GM06990 (cell line): ENCODE results near the gene NCR3LG1.

ENCODE experiments used
- DNase-seq: peaks from one replicate; pipeline ENCODE4 v3.0.0-alpha.2; 2011; ENCODE audit not compliant: insufficient read length; ENCODE audit errors: extremely low read depth
- H3K27me3 ChIP-seq: replicated peaks from 2 replicates; pipeline ENCODE4 v1.6.0; 2011; ENCODE audit warnings: low read length; ENCODE audit not compliant: control insufficient read depth, insufficient read depth
- H3K36me3 ChIP-seq: 2 replicates; pipeline ENCODE4 v1.5.1; 2011; ENCODE audit warnings: low read length; ENCODE audit not compliant: control insufficient read depth, insufficient read depth
- H3K4me3 ChIP-seq: replicated peaks from 2 replicates; pipeline ENCODE4 v1.5.1; 2011; ENCODE audit warnings: low read depth, mild to moderate bottlenecking, control low read depth, low read length
- TF ChIP-seq, protein P1 (sequence below): IDR thresholded peaks from 2 replicates; pipeline ENCODE4 v1.5.1; 2011; ENCODE audit warnings: low read length, control low read depth, mild to moderate bottlenecking, inconsistent platforms; ENCODE audit not compliant: insufficient read depth, poor library complexity, severe bottlenecking

The NCR3LG1 gene

GRCh38 chr11:17331669-17332068 lies 19.9 kb upstream of the NCR3LG1 start:
- H3K27me3 ChIP-seq, result no peaks in the 10 kb centered on the region
- TF ChIP-seq, protein P1, sequence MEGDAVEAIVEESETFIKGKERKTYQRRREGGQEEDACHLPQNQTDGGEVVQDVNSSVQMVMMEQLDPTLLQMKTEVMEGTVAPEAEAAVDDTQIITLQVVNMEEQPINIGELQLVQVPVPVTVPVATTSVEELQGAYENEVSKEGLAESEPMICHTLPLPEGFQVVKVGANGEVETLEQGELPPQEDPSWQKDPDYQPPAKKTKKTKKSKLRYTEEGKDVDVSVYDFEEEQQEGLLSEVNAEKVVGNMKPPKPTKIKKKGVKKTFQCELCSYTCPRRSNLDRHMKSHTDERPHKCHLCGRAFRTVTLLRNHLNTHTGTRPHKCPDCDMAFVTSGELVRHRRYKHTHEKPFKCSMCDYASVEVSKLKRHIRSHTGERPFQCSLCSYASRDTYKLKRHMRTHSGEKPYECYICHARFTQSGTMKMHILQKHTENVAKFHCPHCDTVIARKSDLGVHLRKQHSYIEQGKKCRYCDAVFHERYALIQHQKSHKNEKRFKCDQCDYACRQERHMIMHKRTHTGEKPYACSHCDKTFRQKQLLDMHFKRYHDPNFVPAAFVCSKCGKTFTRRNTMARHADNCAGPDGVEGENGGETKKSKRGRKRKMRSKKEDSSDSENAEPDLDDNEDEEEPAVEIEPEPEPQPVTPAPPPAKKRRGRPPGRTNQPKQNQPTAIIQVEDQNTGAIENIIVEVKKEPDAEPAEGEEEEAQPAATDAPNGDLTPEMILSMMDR, result no peak
- no peak for DNase-seq
- H3K4me3 ChIP-seq, result no peak overlapping the region
- no peaks in the 10 kb centered on the region for H3K36me3 ChIP-seq

DNA sequence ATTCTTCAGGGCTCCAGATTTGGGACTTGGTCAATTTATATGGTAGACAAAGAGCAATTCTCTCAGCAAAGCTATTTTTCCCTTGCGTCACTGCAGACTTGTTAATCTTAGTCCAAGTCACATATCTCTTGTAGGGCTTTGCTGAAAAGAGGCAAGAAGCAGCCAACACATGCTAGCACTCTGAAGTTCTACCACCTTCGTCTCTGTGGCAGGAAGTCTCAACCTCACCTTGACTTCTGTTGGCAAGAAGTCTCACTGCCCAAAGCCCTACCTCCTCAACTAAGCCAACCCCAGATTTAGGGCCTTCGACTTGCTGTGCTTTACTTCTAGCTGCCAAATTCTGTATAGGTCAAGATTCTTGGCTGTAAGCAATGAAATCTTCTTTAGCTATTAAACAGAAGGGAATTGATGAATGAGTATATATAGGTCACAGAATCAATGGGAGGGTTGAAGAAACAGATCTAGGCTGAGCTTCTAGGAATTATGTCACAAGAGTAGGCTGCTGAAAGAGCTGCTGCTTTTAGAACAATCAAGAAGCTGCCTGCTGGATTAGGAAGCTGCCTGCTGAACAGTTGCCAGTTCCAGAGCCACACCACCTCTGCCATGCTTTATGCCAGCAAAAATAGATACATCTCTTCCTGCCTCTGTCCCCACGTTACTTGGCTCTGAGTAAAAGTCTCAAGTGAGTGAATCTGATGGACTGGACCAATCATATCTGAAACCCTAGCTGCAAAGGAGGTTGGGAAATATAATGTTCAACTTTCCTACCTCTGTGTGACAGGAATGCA lies 17.6 kb upstream of the NCR3LG1 start:
- no peak for DNase-seq
- H3K4me3 ChIP-seq, result no peak overlapping the region
- H3K36me3 ChIP-seq, result no peaks in the 10 kb centered on the region
- TF ChIP-seq, protein P1, result no peak
- no peaks in the 10 kb centered on the region for H3K27me3 ChIP-seq

GRCh38 chr11:17343257-17343656 lies 8.3 kb upstream of the NCR3LG1 start:
- Histone ChIP-seq H3K4me3 (no peak overlapping the region), H3K27me3 (no peaks in the 10 kb centered on the region), H3K36me3 (no peaks in the 10 kb centered on the region)
- TF ChIP-seq, protein P1, result no peak
- no peak for DNase-seq

GRCh38 chr11:17343907-17344306 lies 7.7 kb upstream of the NCR3LG1 start:
- DNase-seq, result no peak
- TF ChIP-seq, protein P1, result no peak
- Histone ChIP-seq H3K36me3 (no peaks in the 10 kb centered on the region), H3K27me3 (no peaks in the 10 kb centered on the region), H3K4me3 (no peak overlapping the region)

- H3K27me3 ChIP-seq, result no peaks in the 10 kb centered on the region; the same call in 1 of the 2 replicates
- H3K4me3 ChIP-seq, result no peak overlapping the region
- TF ChIP-seq, protein P1, result no peak
- H3K36me3 ChIP-seq, result no peaks in the 10 kb centered on the region
- no peak for DNase-seq
Observed at GRCh38 chr11:17347676-17348075, 3.9 kb upstream of the NCR3LG1 start.
